AG09309 (cell line): ENCODE results near the gene DZANK1.

Experiments used
- DNase-seq: peaks from one replicate; pipeline ENCODE4 v3.0.0-alpha.2; 2010; ENCODE audit warnings: low read depth
- H3K4me3 ChIP-seq: 2 replicates; pipeline ENCODE4 v1.5.1; 2011; ENCODE audit warnings: mild to moderate bottlenecking, low read depth, low read length, moderate library complexity; ENCODE audit not compliant: control insufficient read depth
- TF ChIP-seq, protein P1 (sequence below): IDR thresholded peaks from 2 replicates; pipeline ENCODE4 v1.5.1; 2011; ENCODE audit warnings: mild to moderate bottlenecking, low read depth, low read length, inconsistent platforms; ENCODE audit not compliant: insufficient read depth, control insufficient read depth; ENCODE audit errors: missing control alignments

Gene DZANK1

DNA sequence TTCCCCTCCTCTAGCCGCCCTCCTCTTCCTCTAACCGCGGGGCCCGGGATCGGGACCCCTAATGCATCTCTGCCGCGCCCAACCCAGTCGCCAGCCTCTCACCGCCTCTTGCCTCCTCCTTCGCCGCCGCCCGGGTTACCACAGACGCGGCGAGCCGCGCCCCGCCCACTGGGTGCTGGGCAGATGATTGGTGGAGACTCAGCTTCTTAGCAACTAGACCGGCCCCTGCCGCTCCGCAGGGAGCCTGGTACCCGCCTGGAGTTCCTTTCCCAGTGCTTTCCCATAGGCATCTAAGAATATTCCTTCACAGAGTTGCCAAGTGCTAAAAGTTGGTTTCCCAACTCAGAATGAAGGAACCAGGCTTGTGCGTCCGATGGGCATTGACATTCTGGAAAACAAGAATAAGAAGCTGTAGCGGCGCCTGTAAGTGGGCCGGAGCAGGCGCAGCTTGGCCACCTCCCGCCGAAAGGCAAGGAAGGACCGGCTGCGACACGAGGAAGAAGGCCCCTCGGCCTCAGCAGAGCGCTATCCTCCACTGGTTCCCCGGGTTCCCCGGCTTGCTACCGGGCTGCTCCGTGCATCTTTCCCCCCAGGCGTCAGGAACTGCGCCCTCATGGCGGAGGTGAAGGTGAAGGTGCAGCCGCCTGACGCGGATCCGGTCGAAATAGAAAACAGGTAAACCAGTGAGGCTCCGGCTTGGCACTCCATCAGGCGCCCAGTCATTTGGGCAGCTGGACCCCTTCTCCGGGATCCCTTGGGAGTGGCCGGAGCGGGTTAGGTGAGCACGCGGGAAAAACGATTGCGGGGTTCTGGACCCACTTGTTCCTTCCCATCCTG lies at the start of gene DZANK1, which contains the start of gene POLR3F:
TSS of gene DZANK1 (minus strand) at position 137 of the 837 bp plus-strand sequence. CDS start 1,672 bp downstream, outside the sequence.
TSS of gene POLR3F (plus strand) at position 497 of the 837 bp plus-strand sequence. CDS start at position 614, 117 bp downstream.
- peak; percentile 84 for DNase-seq
- H3K4me3 ChIP-seq = peak within 1 kb of the TSS; percentile 69
- TF ChIP-seq, protein P1, sequence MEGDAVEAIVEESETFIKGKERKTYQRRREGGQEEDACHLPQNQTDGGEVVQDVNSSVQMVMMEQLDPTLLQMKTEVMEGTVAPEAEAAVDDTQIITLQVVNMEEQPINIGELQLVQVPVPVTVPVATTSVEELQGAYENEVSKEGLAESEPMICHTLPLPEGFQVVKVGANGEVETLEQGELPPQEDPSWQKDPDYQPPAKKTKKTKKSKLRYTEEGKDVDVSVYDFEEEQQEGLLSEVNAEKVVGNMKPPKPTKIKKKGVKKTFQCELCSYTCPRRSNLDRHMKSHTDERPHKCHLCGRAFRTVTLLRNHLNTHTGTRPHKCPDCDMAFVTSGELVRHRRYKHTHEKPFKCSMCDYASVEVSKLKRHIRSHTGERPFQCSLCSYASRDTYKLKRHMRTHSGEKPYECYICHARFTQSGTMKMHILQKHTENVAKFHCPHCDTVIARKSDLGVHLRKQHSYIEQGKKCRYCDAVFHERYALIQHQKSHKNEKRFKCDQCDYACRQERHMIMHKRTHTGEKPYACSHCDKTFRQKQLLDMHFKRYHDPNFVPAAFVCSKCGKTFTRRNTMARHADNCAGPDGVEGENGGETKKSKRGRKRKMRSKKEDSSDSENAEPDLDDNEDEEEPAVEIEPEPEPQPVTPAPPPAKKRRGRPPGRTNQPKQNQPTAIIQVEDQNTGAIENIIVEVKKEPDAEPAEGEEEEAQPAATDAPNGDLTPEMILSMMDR = no peak

DNA sequence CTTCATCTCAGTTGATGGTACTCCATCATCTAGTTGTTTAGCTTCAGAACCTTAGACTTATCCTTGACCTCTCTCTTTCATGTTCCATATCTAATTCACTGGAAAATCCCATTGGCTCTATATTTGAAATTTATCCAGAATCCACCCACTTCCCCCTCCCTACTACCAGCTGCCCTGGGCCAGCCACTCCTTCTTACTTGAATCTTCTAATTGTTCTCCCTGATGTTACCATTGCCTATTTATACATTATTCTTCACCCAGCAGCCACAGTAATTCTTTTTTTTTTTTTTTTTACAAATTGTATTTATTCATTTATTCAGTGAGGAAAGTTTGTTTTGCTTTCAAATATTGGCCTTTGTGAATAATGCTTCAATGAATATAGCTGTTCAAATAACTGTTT lies 49.1 kb upstream of the DZANK1 start:
- DNase-seq = no peak
- TF ChIP-seq, protein P1 = no peak
- no peak overlapping the region for H3K4me3 ChIP-seq

DNA sequence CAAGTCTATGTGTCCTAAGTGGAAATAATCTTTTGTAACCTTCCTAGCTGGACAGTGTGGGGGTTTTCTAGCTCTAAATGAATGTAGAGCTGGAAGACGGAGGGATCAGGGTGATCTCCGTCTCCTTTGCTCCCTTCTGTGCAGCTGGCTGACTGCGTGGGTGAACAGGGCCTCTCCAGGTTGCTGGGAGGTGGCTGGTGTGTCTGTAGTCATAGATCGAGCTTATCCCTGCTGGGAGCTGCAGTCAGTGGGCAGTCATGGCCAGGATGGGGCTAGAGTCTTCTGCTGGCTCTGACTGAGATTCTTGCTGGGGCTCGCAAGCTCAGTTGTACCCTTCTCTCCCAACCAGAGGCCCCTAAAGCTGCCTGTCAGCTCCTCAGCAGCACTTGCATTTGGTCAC lies 47.3 kb upstream of the DZANK1 start:
- no peak overlapping the region for H3K4me3 ChIP-seq
- no peak for DNase-seq
- TF ChIP-seq, protein P1 = no peak

DNA sequence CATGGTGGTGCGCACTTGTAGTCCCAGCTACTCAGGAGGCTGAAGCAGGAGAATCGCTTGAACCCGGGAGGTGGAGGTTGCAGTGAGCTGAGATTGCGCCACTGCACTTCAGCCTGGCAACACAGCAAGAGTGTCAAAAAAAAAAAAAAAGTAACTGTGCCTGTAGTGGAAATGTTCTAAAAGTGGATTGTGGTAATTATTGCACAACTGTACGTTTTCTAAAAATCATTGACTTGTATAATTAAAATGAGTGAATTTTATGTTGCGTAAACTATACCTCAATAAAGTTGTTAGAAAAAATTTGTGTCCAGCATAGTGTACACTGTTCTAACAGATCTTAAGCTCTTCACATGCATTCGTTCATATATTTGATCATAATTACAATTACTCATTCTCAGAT lies 46.4 kb upstream of the DZANK1 start:
- no peak for DNase-seq
- TF ChIP-seq, protein P1 = no peak
- H3K4me3 ChIP-seq = no peak overlapping the region

DNA sequence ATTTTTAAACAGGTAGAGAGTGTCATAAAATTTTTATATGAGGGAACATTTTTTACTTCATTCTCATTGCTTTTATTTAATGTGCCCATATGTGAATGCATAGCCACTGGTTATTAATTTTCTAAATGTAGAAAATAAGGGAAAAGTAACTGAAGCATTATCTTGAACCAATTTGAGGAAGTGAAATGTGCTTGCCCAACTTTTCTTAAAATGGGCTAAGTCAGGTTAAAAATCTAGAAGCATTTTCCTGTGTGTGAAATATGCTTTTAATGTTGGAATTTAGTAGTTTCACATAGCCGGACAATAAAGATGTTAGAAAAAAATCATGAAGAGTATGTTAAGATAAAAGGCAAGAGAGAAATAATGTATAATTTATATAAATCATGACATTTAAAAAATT lies 44.7 kb upstream of the DZANK1 start:
- TF ChIP-seq, protein P1 = no peak
- H3K4me3 ChIP-seq = no peak overlapping the region
- no peak for DNase-seq

DNA sequence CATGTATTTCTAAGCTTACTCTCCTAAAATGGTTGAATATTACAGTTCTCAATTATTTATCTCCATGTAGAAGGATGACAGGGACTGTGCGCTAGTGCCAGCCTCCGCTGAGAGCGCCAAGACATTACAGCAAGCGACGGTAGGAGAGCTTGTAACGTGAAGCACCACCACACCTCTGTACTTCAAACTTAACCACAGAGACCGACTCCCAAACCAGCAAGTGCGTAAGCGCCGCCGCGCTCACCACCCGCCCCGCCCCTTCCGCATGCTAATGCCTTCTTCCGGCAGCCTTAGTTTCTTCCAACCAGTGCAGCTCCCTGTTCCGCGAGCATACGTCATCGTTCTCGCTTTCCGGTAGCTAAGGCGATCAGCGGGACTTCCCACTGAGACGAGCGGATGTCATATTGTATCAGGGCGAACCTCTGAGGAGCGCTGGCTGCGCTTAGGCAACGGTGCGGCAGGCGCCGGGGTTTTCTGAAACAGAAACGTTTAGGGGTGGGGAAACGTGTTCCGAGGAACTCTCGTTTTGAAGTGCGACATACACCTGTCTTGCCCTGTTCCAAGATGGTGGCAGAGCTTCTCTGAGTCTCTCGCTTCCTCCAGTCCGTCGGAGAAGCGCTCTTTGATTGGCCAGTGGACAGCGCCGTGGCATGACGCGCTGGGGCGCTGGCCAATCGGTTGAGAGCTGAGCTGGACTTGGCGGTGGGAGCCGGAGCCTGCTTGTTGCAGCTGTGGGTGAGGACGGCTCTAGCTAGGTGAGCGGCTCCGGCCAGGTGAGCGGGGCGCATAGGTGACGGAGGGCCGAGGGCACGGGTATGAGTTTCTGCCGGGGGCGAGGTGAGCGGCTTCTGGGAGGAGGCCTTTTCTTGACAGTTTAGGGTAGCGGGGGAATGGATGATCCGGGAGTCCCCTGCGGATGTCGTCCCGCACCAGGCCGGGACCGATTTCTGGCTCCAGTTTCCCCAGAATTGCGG lies 40.7 kb upstream of the DZANK1 start, which contains the start of gene SEC23B:
TSS of gene SEC23B (plus strand) at position 723 of the 974 bp plus-strand sequence. CDS start 2,896 bp downstream, outside the sequence.
- DNase-seq = peak; percentile 86
- TF ChIP-seq, protein P1 = no peak

More for the DNA sequence above, 40.7 kb upstream of the DZANK1 start, which contains the start of gene SEC23B:
- H3K4me3 ChIP-seq = peak within 1 kb of the TSS; percentile 95
